Endodermal cell (in vitro differentiated cells): ENCODE results near the gene CCK. TPM values are rescaled to one million over a fixed set of nuclear protein-coding genes. Genes with fewer than 3 reads are reported as not detected.
"Not testable (repeated sequence)": the region's sequence is repeated elsewhere in the genome, so short reads cannot be mapped to it uniquely, and the experiment has no call there.

Experiments used
- DNase-seq: peaks from one replicate; pipeline ENCODE4 v3.0.0-alpha.2; 2017
- H3K27ac ChIP-seq: 2 replicates; pipeline ENCODE4 v1.5.1; 2013; ENCODE audit warnings: mild to moderate bottlenecking, low read depth, low read length, moderate library complexity
- H3K27me3 ChIP-seq: 2 replicates; pipeline ENCODE4 v1.6.1; 2013; ENCODE audit warnings: mild to moderate bottlenecking, low read length, moderate library complexity; ENCODE audit not compliant: insufficient read depth, control insufficient read depth, poor library complexity, severe bottlenecking
- H3K36me3 ChIP-seq: 2 replicates; pipeline ENCODE4 v1.7.0; 2013; ENCODE audit warnings: mild to moderate bottlenecking, low read length, moderate library complexity; ENCODE audit not compliant: control insufficient read depth, insufficient read depth
- H3K4me1 ChIP-seq: one replicate; pipeline ENCODE4 v1.7.0; 2013; ENCODE audit warnings: low read length; ENCODE audit not compliant: control insufficient read depth, insufficient read depth
- H3K4me3 ChIP-seq: 2 replicates; pipeline ENCODE4 v1.5.1; 2013; ENCODE audit warnings: mild to moderate bottlenecking, low read length, moderate library complexity
- H3K9ac ChIP-seq: 2 replicates; pipeline ENCODE4 v1.6.1; 2013; ENCODE audit warnings: mild to moderate bottlenecking, low read length, moderate library complexity; ENCODE audit not compliant: poor library complexity, severe bottlenecking; ENCODE audit errors: extremely low read depth
- H3K9me3 ChIP-seq: 2 replicates; pipeline ENCODE4 v1.6.1; 2013; ENCODE audit warnings: mild to moderate bottlenecking, low read length, moderate library complexity; ENCODE audit not compliant: control insufficient read depth
- H3K27ac Mint-ChIP-seq: 2 replicates; pipeline ENCODE4 v1.8.0; 2020; ENCODE audit warnings: mixed read lengths
- H3K27me3 Mint-ChIP-seq: 2 replicates; pipeline ENCODE4 v1.8.0; 2021; ENCODE audit warnings: mild to moderate bottlenecking, mixed read lengths; ENCODE audit not compliant: insufficient read depth
- H3K36me3 Mint-ChIP-seq: 2 replicates; pipeline ENCODE4 v1.8.0; 2020; ENCODE audit warnings: low read depth, mixed read lengths
- H3K4me1 Mint-ChIP-seq: 2 replicates; pipeline ENCODE4 v1.8.0; 2020; ENCODE audit warnings: mixed read lengths
- H3K4me3 Mint-ChIP-seq: 2 replicates; pipeline ENCODE4 v1.8.0; 2020; ENCODE audit warnings: mild to moderate bottlenecking, moderate library complexity, mixed read lengths
- H3K9me3 Mint-ChIP-seq: 2 replicates; pipeline ENCODE4 v1.8.0; 2020; ENCODE audit warnings: mild to moderate bottlenecking, mixed read lengths
- WGBS, 2 experiments: methylation state at CpG; one replicate each; pipeline versions ENCODE4 v1.1.5 to v1.1.7; 2013; ENCODE audit warnings: missing lambda C conversion rate in 2 of 2, mixed read lengths in 1 of 2; ENCODE audit not compliant: insufficient coverage in 1 of 2, insufficient read length in 1 of 2; 5-methylcytosine and 5-hydroxymethylcytosine counted together
- total RNA-seq, 2 donors: library from RNA; stranded (reverse); fragmentation: NEBNext Ultra II Directional in 1 of 2; extraction: Animal tissue kit (Norgen Biotek cat#: 25700) in 1 of 2; gene quantifications; 2 replicates in 1 of 2; 3 replicates in 1 of 2; pipeline ENCODE4 v1.2.1, GENCODE V29; 2021
- TF ChIP-seq, protein P1 (sequence below): fragments of 200-600 bp; sonication (generic); conservative IDR thresholded peaks from 2 replicates; pipeline ENCODE4 v1.5.0; 2021; ENCODE audit warnings: antibody characterized with exemption, mild to moderate bottlenecking

Gene CCK
- total RNA-seq, 2 donors from 2014 or later, result 0.64 to 0.97 TPM

DNA sequence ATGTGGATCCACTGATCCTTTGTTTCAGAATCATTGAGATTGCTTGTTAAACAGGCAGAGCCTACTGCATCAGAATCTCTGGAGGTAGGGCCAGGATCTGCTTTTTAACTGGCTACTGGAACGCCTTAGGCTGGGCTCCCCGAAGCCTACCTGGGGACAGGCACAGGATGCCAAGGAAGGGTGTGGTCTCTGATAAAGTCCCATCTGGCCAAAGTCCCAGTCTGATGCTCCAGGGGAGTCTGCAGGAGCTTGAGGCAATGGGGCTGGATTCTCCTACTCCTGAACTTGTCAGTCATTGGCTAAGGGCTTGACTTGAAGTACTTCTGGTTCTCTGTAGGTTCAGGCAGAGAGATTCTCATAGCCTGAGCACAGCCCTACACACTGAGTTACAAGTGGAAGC lies 22.4 kb upstream of the CCK start:
- no peak for DNase-seq
- Mint-ChIP-seq H3K27me3 (peaks cover 11% of the 10 kb centered on the region), H3K36me3 (no peaks in the 10 kb centered on the region), H3K9me3 (peaks cover 41% of the 10 kb centered on the region), H3K4me1 (no peaks in the 10 kb centered on the region), H3K27ac (no peak overlapping the region), H3K4me3 (no peak overlapping the region)
- Histone ChIP-seq H3K9me3 (no peaks in the 10 kb centered on the region), H3K27me3 (no peaks in the 10 kb centered on the region), H3K4me3 (no peak overlapping the region), H3K4me1 (no peaks in the 10 kb centered on the region), H3K9ac (no peak overlapping the region), H3K27ac (no peak overlapping the region), H3K36me3 (no peaks in the 10 kb centered on the region)
- 90 to 100% methylated on average over 2 of the region's 2 CpGs for WGBS, 2 experiments
- TF ChIP-seq, protein P1, sequence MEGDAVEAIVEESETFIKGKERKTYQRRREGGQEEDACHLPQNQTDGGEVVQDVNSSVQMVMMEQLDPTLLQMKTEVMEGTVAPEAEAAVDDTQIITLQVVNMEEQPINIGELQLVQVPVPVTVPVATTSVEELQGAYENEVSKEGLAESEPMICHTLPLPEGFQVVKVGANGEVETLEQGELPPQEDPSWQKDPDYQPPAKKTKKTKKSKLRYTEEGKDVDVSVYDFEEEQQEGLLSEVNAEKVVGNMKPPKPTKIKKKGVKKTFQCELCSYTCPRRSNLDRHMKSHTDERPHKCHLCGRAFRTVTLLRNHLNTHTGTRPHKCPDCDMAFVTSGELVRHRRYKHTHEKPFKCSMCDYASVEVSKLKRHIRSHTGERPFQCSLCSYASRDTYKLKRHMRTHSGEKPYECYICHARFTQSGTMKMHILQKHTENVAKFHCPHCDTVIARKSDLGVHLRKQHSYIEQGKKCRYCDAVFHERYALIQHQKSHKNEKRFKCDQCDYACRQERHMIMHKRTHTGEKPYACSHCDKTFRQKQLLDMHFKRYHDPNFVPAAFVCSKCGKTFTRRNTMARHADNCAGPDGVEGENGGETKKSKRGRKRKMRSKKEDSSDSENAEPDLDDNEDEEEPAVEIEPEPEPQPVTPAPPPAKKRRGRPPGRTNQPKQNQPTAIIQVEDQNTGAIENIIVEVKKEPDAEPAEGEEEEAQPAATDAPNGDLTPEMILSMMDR, result no peak

GRCh38 chr3:42287423-42287822 lies 21.4 kb upstream of the CCK start:
- not testable (repeated sequence) for H3K4me3 Mint-ChIP-seq, H3K9ac ChIP-seq, H3K27me3 Mint-ChIP-seq, H3K27me3 ChIP-seq, H3K27ac ChIP-seq, H3K36me3 Mint-ChIP-seq, H3K4me3 ChIP-seq, H3K27ac Mint-ChIP-seq, H3K4me1 Mint-ChIP-seq, DNase-seq, H3K36me3 ChIP-seq, H3K4me1 ChIP-seq, H3K9me3 ChIP-seq
- H3K9me3 Mint-ChIP-seq, result peaks cover 44% of the 10 kb centered on the region
- whole genome bisulfite sequencing, 2 experiments, result 92 to 100% methylated on average over 4 to 8 of the region's 8 CpGs

- Histone ChIP-seq H3K36me3 (no peaks in the 10 kb centered on the region), H3K9me3 (peaks cover 35% of the 10 kb centered on the region), H3K9ac (no peak overlapping the region), H3K4me3 (no peak overlapping the region), H3K4me1 (no peaks in the 10 kb centered on the region), H3K27ac (no peak overlapping the region), H3K27me3 (no peaks in the 10 kb centered on the region)
- peaks cover 31% of the 10 kb centered on the region for H3K27me3 Mint-ChIP-seq
- H3K4me1 Mint-ChIP-seq, result no peaks in the 10 kb centered on the region
- TF ChIP-seq, protein P1, result no peak
- no peak overlapping the region for H3K4me3 Mint-ChIP-seq
- H3K27ac Mint-ChIP-seq, result no peak overlapping the region
- H3K9me3 Mint-ChIP-seq, result peaks cover 34% of the 10 kb centered on the region
- peaks cover 5% of the 10 kb centered on the region for H3K36me3 Mint-ChIP-seq
- no peak for DNase-seq
- 89 to 97% methylated on average over 4 to 6 of the region's 6 CpGs for WGBS, 2 experiments
Measured at GRCh38 chr3:42277676-42278075, 11.7 kb upstream of the CCK start.
